Glomerular visceral epithelial cell (primary cell): Measurements from ENCODE around the gene PFN2.

Experiments used
- DNase-seq: peaks from one replicate; pipeline ENCODE4 v3.0.0-alpha.2; 2016; ENCODE audit errors: extremely low spot score

The PFN2 gene

DNA sequence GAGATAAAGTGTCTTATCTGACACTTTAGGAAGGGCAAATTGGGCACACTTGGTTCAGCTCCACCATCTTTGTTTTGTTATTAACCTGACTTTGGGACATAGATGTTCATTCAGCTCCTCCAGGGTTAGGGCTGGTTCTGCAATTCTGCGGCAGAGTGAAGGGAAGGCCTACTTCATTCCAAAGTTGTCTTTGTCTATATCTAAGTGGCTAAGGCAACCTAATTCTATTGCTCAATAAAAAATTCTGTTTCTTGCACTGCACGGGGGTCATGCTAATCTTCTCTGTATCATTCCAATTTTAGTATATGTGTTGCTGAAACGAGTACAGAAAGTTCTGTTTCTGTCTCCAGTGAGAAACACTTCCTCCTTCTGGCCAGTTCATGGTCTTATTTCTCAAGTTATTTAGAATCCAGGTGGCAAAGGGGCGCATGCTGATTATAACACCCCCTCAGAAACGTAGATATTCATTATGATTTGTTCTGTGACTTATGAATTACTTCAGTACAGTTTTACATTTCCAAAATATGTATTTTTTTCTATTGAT is 53.5 kb downstream of the PFN2 start:
- DNase-seq: no peak
